ENCODE results near the gene PPP2R5E. TPM values are rescaled to one million over a fixed set of nuclear protein-coding genes. Genes with fewer than 3 reads are reported as not detected.

PPP2R5E gene
- total and polyA plus RNA-seq, 10 of the 15 experiments (the other 5 are each of a cell fraction or from before 2014, with no cell fraction given) = 11.4 to 56.2 (median 22.7) TPM

GRCh38 chr14:63564318-63564717 lies 21.1 kb upstream of the PPP2R5E start:
- no peak for FAIRE-seq

More at GRCh38 chr14:63564318-63564717, 21.1 kb upstream of the PPP2R5E start:
- CTCF ChIA-PET = no interaction called here
- no peaks in the 10 kb centered on the region for H3K27me3 ChIP-seq (replicated peaks in 1 of 2; ENCODE audit: control insufficient read depth in 2 of 2, insufficient read depth in 2 of 2, low read length in 1 of 2)
- SMC1A ChIA-PET (ENCODE audit: uncharacterized antibody, unreplicated experiment) = no interaction called here
- intact Hi-C loops (cut with micrococcal nuclease; ENCODE audit: unreplicated experiment) (no loop called here), in situ Hi-C loops (cut with MboI) (loop anchor here (25.0 kb wide), 1 partner anchor 1402 kb away; no protein-coding TSS in a partner anchor)
- H3K4me1 ChIP-seq (ENCODE audit: control insufficient read depth, insufficient read depth, low read length) = no peaks in the 10 kb centered on the region
- no peak overlapping the region for H3K4me2 ChIP-seq (ENCODE audit: control insufficient read depth, insufficient read depth)
- no peak overlapping the region for H3K27ac ChIP-seq (ENCODE audit: control insufficient read depth, insufficient read depth)
- no TSS peak for BruUV-seq (replicated peaks)
- no peaks in the 10 kb centered on the region for H4K20me1 ChIP-seq (ENCODE audit: control insufficient read depth, insufficient read depth)
- 21% methylated on average over 1 of the region's 1 CpG for WGBS (ENCODE audit: insufficient coverage, insufficient replicate concordance, low lambda C conversion rate, missing lambda C conversion rate)
- no peak overlapping the region for H3K9ac ChIP-seq (ENCODE audit: control insufficient read depth, insufficient read depth, low read length)
- no peak overlapping the region for H3K4me3 ChIP-seq
- no peaks in the 10 kb centered on the region for H3K36me3 ChIP-seq (ENCODE audit: control insufficient read depth in 2 of 2, insufficient read depth in 2 of 2, low read length in 1 of 2)
- RAD21 ChIA-PET (ENCODE audit: unreplicated experiment) = interaction anchor here (1.1 kb wide), 1 partner anchor 16 kb away, joined by 3 read pairs; no protein-coding TSS in a partner anchor
- POLR2A ChIA-PET = interaction anchor here (0.5 kb wide), 1 partner anchor 194 kb away, joined by 3 read pairs; no protein-coding TSS in a partner anchor
- H3K79me2 ChIP-seq (ENCODE audit: control insufficient read depth, insufficient read depth, low read length) = no peaks in the 10 kb centered on the region
- no peak for DNase-seq (ENCODE audit: low read depth, low spot score)
- no peak overlapping the region for H2AFZ ChIP-seq (ENCODE audit: control insufficient read depth, low read depth, low read length)
- ATAC-seq = no peak
- no peaks in the 10 kb centered on the region; the same call in 2 of the 3 replicates for H3K9me3 ChIP-seq (replicated peaks; ENCODE audit: control insufficient read depth, insufficient read depth, low read length)
- no peak for TF ChIP-seq CBX3 (IDR thresholded peaks at IDR 0.05; ENCODE audit: borderline replicate concordance, low read depth)
- no peak for TF ChIP-seq ZNF687 (IDR thresholded peaks at IDR 0.05)
- TF ChIP-seq ZSCAN29 (IDR thresholded peaks at IDR 0.05) = no peak
- no peak for TF ChIP-seq YY1 (IDR thresholded peaks at IDR 0.05; ENCODE audit: low read depth, low read length)
- no peak for TF ChIP-seq RAD21 (IDR thresholded peaks at IDR 0.05; ENCODE audit: insufficient read depth, low read depth, low read length)
- TF ChIP-seq CHD1 (IDR thresholded peaks at IDR 0.05; ENCODE audit: low read depth, low read length) = no peak
- no peak for TF ChIP-seq PAX5 (IDR thresholded peaks at IDR 0.05; ENCODE audit: borderline replicate concordance, low read depth, low read length)
- no peak for TF ChIP-seq DPF2 (IDR thresholded peaks at IDR 0.05)

Measured in GM12878 (cell line).